ENCODE measurements around the gene SUN2. TPM values are rescaled to one million over a fixed set of nuclear protein-coding genes. Genes with fewer than 3 reads are reported as not detected.
A peak's percentile ranks its signal among the peaks of the same experiment; 100 is the strongest.

SUN2 gene
- total RNA-seq, 4 donors from 2014 or later = 177 to 423 (median 312) TPM

GRCh38 chr22:38753948-38754750 lies 1.6 kb downstream of the SUN2 start:
- peaks cover 40 to 46% of the 10 kb centered on the region in 2 donors for H3K4me1 ChIP-seq
- H3K4me3 ChIP-seq = peak overlapping the region; percentile 55 to 87 (median 74)
- no peaks in the 10 kb centered on the region for H3K9me3 ChIP-seq
- DNase-seq (peak; percentile 76 to 87), ATAC-seq (peak; percentile 52 to 58)
- peaks cover 6 to 38% of the 10 kb centered on the region in 2 donors for H3K36me3 ChIP-seq
- in situ Hi-C loops (cut with MboI; ENCODE audit: low sequenced_read_pairs in 4 of 4) (no loop called here), intact Hi-C loops (cut with DNase I; ENCODE audit: low total_unique reads) (loop anchor here (1.0 to 10.0 kb wide), 3 partner anchors 47 to 771 kb away; partner anchors contain the start of gene ATF4)
- H3K27me3 ChIP-seq = no peaks in the 10 kb centered on the region
- H3K27ac ChIP-seq = peak overlapping the region; percentile 93 to 100 (median 96)
- TF ChIP-seq CTCF (IDR thresholded peaks at IDR 0.05 in 4 of 5, conservative IDR thresholded peaks at IDR 0.05 in 1 of 5) = no peak
- TF ChIP-seq POLR2A (IDR thresholded peaks at IDR 0.05) = peak in 1 of 2 donors; percentile 4

- no peaks in the 10 kb centered on the region for H3K27me3 ChIP-seq
- peaks cover 7 to 63% of the 10 kb centered on the region in 2 donors for H3K36me3 ChIP-seq
- peak; percentile 2 to 22 for ATAC-seq
- H3K27ac ChIP-seq = peak overlapping the region; percentile 93 to 100 (median 96)
- no peak overlapping the region for H3K4me3 ChIP-seq
- TF ChIP-seq POLR2A (IDR thresholded peaks at IDR 0.05) = no peak
- no peak for TF ChIP-seq CTCF (IDR thresholded peaks at IDR 0.05 in 4 of 5, conservative IDR thresholded peaks at IDR 0.05 in 1 of 5)
- no peaks in the 10 kb centered on the region for H3K9me3 ChIP-seq
- in situ Hi-C loops (cut with MboI; ENCODE audit: low sequenced_read_pairs in 4 of 4) (no loop called here), intact Hi-C loops (cut with DNase I; ENCODE audit: low total_unique reads) (loop anchor here (1.0 to 10.0 kb wide), 3 partner anchors 17 to 773 kb away; partner anchors contain the start of gene ATF4)
- peak; percentile 76 to 92 for DNase-seq
- H3K4me1 ChIP-seq = peaks cover 40 to 44% of the 10 kb centered on the region in 2 donors
Observed at GRCh38 chr22:38751422-38752346, 4.1 kb downstream of the SUN2 start.

GRCh38 chr22:38751066-38751421 lies 4.8 kb downstream of the SUN2 start:
- intact Hi-C loops (cut with DNase I; ENCODE audit: low total_unique reads) = loop anchor here (1.0 to 10.0 kb wide), 3 partner anchors 17 to 774 kb away; partner anchors contain the start of gene ATF4

More at GRCh38 chr22:38751066-38751421, 4.8 kb downstream of the SUN2 start:
- no peak overlapping the region for H3K4me3 ChIP-seq
- in situ Hi-C loops (cut with MboI; ENCODE audit: low sequenced_read_pairs in 4 of 4) = no loop called here
- H3K27me3 ChIP-seq = no peaks in the 10 kb centered on the region
- DNase-seq = no peak
- H3K36me3 ChIP-seq = peaks cover 7 to 70% of the 10 kb centered on the region in 2 donors
- no peak for TF ChIP-seq CTCF (IDR thresholded peaks at IDR 0.05 in 4 of 5, conservative IDR thresholded peaks at IDR 0.05 in 1 of 5)
- no peak for ATAC-seq
- peak overlapping the region; percentile 93 to 100 (median 96) for H3K27ac ChIP-seq
- peaks cover 37 to 40% of the 10 kb centered on the region in 2 donors for H3K4me1 ChIP-seq
- H3K9me3 ChIP-seq = no peaks in the 10 kb centered on the region

All from gastrocnemius medialis (tissue), 4 donors.